ENCODE results near the gene OTOS. TPM values are rescaled to one million over a fixed set of nuclear protein-coding genes. Genes with fewer than 3 reads are reported as not detected.
A peak's percentile ranks its signal among the peaks of the same experiment; 100 is the strongest.

The OTOS gene
- total RNA-seq, 1 experiment from 2014 or later = not detected

DNA sequence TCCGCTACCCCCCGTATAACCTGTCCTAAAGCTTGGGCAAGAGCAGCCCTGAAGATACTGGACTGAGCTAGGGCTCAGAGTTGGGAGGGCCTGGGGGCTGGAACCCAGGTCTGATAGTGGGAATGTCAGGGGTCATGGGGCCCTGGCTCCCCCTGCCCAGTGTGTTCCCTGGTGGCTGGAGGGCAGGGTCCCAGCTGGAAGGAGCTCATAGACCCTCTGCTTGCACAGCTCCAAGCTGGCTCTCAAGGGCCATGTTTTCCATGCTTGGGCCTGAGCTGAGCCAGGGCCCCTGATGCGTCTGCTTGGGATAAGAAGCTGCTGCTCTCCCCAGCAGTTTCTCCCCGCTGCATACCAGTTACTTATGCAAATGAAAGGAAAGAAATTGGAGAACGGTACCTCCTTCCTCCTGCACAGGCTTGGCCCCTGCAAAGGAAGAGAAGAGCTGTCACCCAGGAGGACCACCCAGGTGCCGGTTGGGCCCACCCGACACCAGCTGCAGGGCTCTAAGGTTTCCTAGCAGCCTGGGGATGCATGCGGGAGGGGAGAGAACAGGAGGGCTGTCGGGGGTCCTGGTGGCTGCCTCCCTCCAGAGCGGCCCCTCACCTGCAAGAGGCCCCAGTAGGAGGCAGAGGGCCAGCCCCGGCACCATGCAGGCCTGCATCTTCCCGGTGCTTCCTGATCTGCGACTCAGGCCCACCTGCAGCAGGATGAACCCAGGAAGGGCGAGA is 628 bp downstream of the OTOS start:
- peaks cover 16% of the 10 kb centered on the region for H3K36me3 Mint-ChIP-seq (ENCODE audit: insufficient read depth, unreplicated experiment)
- no peak overlapping the region for H3K27ac Mint-ChIP-seq (ENCODE audit: unreplicated experiment)
- no peaks in the 10 kb centered on the region for H3K9me3 Mint-ChIP-seq (ENCODE audit: low read depth, unreplicated experiment)
- no peak overlapping the region for H3K4me3 Mint-ChIP-seq (ENCODE audit: low read depth, unreplicated experiment)
- peaks cover 8% of the 10 kb centered on the region for H3K4me1 Mint-ChIP-seq (ENCODE audit: low read depth, unreplicated experiment)
- H3K27me3 Mint-ChIP-seq (ENCODE audit: unreplicated experiment) = peaks cover 74% of the 10 kb centered on the region
- DNase-seq = no peak
- CTCF ChIA-PET = interaction anchor here (0.9 kb wide), 1 partner anchor 79 kb away, joined by 3 read pairs; no protein-coding TSS in a partner anchor
- no TSS peak for BruUV-seq (replicated peaks)
- TF ChIP-seq, protein P1, sequence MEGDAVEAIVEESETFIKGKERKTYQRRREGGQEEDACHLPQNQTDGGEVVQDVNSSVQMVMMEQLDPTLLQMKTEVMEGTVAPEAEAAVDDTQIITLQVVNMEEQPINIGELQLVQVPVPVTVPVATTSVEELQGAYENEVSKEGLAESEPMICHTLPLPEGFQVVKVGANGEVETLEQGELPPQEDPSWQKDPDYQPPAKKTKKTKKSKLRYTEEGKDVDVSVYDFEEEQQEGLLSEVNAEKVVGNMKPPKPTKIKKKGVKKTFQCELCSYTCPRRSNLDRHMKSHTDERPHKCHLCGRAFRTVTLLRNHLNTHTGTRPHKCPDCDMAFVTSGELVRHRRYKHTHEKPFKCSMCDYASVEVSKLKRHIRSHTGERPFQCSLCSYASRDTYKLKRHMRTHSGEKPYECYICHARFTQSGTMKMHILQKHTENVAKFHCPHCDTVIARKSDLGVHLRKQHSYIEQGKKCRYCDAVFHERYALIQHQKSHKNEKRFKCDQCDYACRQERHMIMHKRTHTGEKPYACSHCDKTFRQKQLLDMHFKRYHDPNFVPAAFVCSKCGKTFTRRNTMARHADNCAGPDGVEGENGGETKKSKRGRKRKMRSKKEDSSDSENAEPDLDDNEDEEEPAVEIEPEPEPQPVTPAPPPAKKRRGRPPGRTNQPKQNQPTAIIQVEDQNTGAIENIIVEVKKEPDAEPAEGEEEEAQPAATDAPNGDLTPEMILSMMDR (IDR thresholded peaks at IDR 0.05; ENCODE audit: unreplicated experiment) = no peak
- intact Hi-C loops (cut with micrococcal nuclease; ENCODE audit: unreplicated experiment) = no loop called here

DNA sequence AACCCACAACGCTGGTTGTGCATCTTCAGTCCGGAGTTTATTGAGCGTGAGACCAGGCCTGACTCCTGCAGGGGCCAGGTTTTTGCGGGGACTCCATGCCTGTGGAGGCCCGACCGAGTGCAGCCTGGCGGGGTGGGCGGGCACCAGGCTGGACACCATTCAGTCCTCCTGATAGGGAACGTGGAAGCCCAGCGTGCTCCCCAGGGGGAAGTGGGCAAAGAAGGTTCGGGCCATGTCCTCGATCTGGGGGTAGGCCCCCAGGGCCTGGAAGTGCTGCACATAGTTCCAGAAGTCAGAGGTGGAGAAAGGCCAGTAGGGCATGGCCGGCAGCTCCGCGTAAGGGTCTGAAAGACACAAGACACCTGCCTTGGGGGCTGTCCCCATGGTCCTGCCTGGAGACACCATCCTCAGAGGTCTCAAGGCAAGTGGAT is 1.4 kb downstream of the OTOS start:
- Mint-ChIP-seq H3K9me3 (ENCODE audit: low read depth, unreplicated experiment) (no peaks in the 10 kb centered on the region), H3K4me1 (ENCODE audit: low read depth, unreplicated experiment) (peaks cover 13% of the 10 kb centered on the region), H3K27me3 (ENCODE audit: unreplicated experiment) (peaks cover 66% of the 10 kb centered on the region), H3K4me3 (ENCODE audit: low read depth, unreplicated experiment) (no peak overlapping the region), H3K27ac (ENCODE audit: unreplicated experiment) (no peak overlapping the region), H3K36me3 (ENCODE audit: insufficient read depth, unreplicated experiment) (peaks cover 16% of the 10 kb centered on the region)
- TF ChIP-seq, protein P1 (IDR thresholded peaks at IDR 0.05; ENCODE audit: unreplicated experiment) = no peak
- intact Hi-C loops (cut with micrococcal nuclease; ENCODE audit: unreplicated experiment) = no loop called here
- CTCF ChIA-PET = no interaction called here
- DNase-seq = no peak
- no TSS peak for BruUV-seq (replicated peaks)

DNA sequence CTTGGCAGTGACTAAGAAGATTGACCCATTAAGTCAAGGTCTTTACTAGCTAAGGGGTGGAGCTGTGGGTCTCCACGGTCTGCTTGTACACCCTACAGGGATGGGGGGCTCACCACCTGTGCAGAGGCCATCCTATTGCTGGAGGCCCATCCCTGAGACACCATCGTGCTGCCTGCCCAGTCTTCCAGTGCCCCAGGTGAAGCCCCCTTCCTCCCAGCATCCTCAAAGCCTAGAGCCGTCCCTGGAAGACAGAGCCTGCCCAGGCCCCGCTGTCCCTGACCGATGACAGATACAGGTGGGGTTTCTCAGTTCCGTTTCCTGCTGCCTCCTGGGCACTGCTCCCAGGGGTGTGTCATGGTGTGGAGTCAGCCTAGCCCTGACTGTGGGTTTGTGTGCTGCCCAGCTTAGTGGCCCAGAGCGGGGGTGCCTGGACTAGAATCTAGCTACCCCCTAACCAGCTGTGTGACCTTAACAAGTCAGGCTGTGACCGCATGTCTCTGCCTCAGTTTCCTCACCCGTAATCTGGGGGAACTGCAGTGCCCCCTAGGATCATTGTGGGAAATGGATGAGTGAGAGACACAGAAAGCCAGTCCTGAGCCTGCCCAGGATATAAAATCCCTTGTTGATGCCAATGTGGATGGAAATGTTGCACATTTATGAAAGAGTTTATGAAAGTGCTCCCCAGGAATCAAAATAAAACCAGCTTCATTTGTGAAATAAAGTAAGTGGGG is 2.0 kb downstream of the OTOS start:
- no TSS peak for BruUV-seq (replicated peaks)
- H3K9me3 Mint-ChIP-seq (ENCODE audit: low read depth, unreplicated experiment) = no peaks in the 10 kb centered on the region
- peak; percentile 27 for DNase-seq
- no peak overlapping the region for H3K4me3 Mint-ChIP-seq (ENCODE audit: low read depth, unreplicated experiment)
- CTCF ChIA-PET = no interaction called here
- peaks cover 13% of the 10 kb centered on the region for H3K4me1 Mint-ChIP-seq (ENCODE audit: low read depth, unreplicated experiment)
- no peak overlapping the region for H3K27ac Mint-ChIP-seq (ENCODE audit: unreplicated experiment)
- peaks cover 16% of the 10 kb centered on the region for H3K36me3 Mint-ChIP-seq (ENCODE audit: insufficient read depth, unreplicated experiment)
- peaks cover 62% of the 10 kb centered on the region for H3K27me3 Mint-ChIP-seq (ENCODE audit: unreplicated experiment)
- TF ChIP-seq, protein P1 (IDR thresholded peaks at IDR 0.05; ENCODE audit: unreplicated experiment) = no peak
- intact Hi-C loops (cut with micrococcal nuclease; ENCODE audit: unreplicated experiment) = no loop called here

DNA sequence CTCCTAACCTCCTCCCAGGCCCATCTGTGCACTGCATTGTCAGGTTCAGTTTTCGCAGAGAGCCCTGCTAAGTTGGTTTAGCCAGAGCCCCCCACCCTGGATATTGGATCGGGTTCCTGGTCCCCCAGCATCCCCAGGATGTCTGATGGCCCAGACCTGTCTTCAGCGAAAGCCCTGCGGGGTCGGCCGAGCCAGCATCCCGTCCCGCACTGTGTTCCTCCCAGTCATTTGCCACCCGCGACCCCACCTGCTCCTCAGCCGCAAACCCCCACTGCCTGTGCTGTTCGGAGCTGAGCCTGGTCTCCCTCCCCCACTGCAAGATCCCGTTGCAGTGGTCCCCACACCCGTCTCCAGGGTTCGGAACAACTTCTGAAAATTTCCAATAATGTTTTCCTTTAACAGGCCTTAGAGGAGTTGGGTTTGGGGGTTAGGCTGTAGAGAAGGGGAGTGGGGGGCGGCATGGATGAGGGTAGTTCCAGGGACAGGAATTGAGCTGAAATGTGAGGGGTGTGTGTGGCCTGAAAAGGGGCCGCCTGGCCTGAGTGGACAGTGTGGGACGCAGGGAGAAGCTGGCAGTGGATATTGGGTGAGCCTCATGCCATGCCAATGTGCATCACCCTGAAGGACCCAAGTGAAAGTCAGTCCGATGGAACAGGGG is 2.7 kb downstream of the OTOS start:
- H3K4me1 Mint-ChIP-seq (ENCODE audit: low read depth, unreplicated experiment) = peaks cover 13% of the 10 kb centered on the region
- H3K36me3 Mint-ChIP-seq (ENCODE audit: insufficient read depth, unreplicated experiment) = peaks cover 16% of the 10 kb centered on the region
- intact Hi-C loops (cut with micrococcal nuclease; ENCODE audit: unreplicated experiment) = no loop called here
- no peak for DNase-seq
- no peak overlapping the region for H3K27ac Mint-ChIP-seq (ENCODE audit: unreplicated experiment)
- H3K27me3 Mint-ChIP-seq (ENCODE audit: unreplicated experiment) = peaks cover 55% of the 10 kb centered on the region
- CTCF ChIA-PET = no interaction called here
- H3K4me3 Mint-ChIP-seq (ENCODE audit: low read depth, unreplicated experiment) = no peak overlapping the region
- no TSS peak for BruUV-seq (replicated peaks)
- H3K9me3 Mint-ChIP-seq (ENCODE audit: low read depth, unreplicated experiment) = no peaks in the 10 kb centered on the region
- TF ChIP-seq, protein P1 (IDR thresholded peaks at IDR 0.05; ENCODE audit: unreplicated experiment) = no peak

Data from Calu3 (cell line).